ENCODE measurements around the gene CMSS1.

Gene CMSS1

GRCh38 chr3:100069472-100069871 lies 251.8 kb downstream of the CMSS1 start:
- no peak for DNase-seq

GRCh38 chr3:100072326-100073048 lies 254.8 kb downstream of the CMSS1 start:
- no peak for DNase-seq

- DNase-seq = no peak
Observed at GRCh38 chr3:100073049-100073713, 255.5 kb downstream of the CMSS1 start.

GRCh38 chr3:100073714-100074307 lies 256.1 kb downstream of the CMSS1 start:
- no peak for DNase-seq

GRCh38 chr3:100075196-100075595 lies 257.5 kb downstream of the CMSS1 start:
- DNase-seq = no peak

- DNase-seq = no peak
Observed at GRCh38 chr3:100075851-100076730, 258.4 kb downstream of the CMSS1 start.

- DNase-seq = no peak
Observed at GRCh38 chr3:100076731-100077529, 259.3 kb downstream of the CMSS1 start.

GRCh38 chr3:100079328-100079727 lies 261.7 kb downstream of the CMSS1 start:
- no peak for DNase-seq

GRCh38 chr3:100080573-100080972 lies 262.9 kb downstream of the CMSS1 start:
- no peak for DNase-seq

GRCh38 chr3:100081311-100081710 lies 263.6 kb downstream of the CMSS1 start:
- no peak for DNase-seq

GRCh38 chr3:100081986-100082692 lies 264.5 kb downstream of the CMSS1 start:
- no peak for DNase-seq

- no peak for DNase-seq
Observed at GRCh38 chr3:100082714-100083113, 265.1 kb downstream of the CMSS1 start.

GRCh38 chr3:100083209-100083608 lies 265.5 kb downstream of the CMSS1 start:
- no peak for DNase-seq

GRCh38 chr3:100084100-100084806 lies 266.6 kb downstream of the CMSS1 start:
- DNase-seq = no peak

GRCh38 chr3:100086401-100086800 lies 268.7 kb downstream of the CMSS1 start:
- no peak for DNase-seq

- no peak for DNase-seq
Observed at GRCh38 chr3:100087198-100087597, 269.5 kb downstream of the CMSS1 start.

GRCh38 chr3:100088735-100089368 lies 271.2 kb downstream of the CMSS1 start:
- no peak for DNase-seq

GRCh38 chr3:100089812-100090668 lies 272.4 kb downstream of the CMSS1 start:
- DNase-seq = no peak

- DNase-seq = no peak
Observed at GRCh38 chr3:100090669-100091005, 273.0 kb downstream of the CMSS1 start.

- DNase-seq = no peak
Observed at GRCh38 chr3:100093831-100094230, 276.2 kb downstream of the CMSS1 start.
